Fibroblast of upper back skin (primary cell): ENCODE results near the gene DRG2.

Experiments used
- DNase-seq: peaks from one replicate; pipeline ENCODE4 v3.0.0-alpha.2; 2013

Gene DRG2

DNA sequence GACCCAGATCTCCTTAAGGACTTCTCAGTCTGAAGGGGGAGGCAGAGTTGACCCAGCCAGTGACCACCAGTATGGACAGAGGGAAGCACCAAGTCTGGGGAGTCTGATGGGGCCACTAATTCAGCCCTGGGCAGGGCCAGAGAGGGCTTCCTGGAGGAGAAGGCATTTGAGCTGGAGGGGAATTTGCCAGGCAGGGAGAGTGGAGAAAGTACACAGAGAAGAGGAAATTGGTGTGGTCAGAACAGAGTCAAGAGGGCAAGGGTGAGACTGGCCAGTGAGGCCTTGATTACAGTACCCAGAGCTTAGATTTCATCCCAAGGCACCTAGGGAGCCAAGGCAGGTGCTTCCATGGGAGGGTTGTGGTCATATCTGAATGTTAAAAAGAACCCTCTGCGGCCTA, 57.1 kb downstream of the DRG2 start:
- DNase-seq, result no peak

DNA sequence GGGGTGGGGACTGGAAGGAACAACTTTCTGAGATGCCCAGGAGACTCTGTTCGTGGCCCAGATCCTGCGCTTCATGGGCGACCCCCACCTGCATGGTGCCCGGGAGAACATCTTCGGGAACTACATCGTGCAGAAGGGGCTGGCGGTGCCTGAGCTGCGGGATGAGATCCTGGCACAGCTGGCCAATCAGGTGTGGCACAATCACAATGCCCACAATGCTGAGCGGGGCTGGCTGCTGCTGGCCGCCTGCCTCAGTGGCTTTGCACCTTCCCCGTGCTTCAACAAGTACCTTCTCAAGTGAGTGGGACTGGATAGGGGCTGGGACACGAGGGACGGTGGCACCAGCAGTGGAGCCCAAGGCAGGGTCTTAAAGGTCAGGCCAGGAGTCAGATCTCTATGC, 58.1 kb downstream of the DRG2 start:
- no peak for DNase-seq

DNA sequence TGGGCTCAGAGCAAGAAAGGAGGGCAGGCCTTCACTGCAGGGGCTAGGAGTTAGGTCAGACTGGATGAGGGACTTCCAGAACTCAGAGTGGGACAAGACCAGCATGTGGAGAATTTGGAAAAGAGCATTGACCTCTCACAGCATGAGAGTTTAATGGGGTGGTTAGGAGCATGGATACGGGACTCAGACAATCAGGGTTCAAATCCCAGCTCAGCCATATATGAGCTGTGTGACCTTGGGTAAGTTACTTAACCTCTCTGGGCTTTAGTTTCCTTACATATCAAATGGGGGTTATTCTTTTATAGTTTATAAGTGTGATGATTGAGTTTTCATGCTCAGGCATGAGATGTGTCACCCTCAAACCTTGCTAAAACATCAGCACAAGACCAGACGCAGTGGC, 58.5 kb downstream of the DRG2 start:
- DNase-seq, result no peak

- DNase-seq, result no peak
These were observed 59.2 kb downstream of the DRG2 start for GRCh38 chr17:18146980-18147379.

- DNase-seq, result no peak
These were observed 60.8 kb downstream of the DRG2 start for GRCh38 chr17:18148586-18148985.

GRCh38 chr17:18151290-18151689, 63.5 kb downstream of the DRG2 start:
- DNase-seq, result no peak

DNA sequence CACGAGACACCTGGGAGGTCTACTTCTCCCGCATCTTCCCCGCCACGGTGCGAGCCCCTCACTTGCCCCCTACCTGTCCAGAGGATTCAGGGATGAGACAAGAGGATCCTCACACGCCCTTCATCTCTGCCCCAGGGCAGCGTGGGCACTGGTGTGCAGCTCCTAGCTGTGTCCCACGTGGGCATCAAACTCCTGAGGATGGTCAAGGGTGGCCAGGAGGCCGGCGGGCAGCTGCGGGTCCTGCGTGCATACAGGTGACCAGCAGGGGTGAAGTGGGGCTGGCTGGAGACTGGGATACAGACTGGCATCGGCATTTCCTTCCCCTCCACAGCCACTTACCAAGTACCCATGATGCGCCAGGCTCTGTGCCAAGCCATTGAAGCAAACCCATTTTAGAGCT, 67.4 kb downstream of the DRG2 start:
- DNase-seq, result no peak

- DNase-seq, result no peak
These were observed 68.6 kb downstream of the DRG2 start for GRCh38 chr17:18156171-18156975.

- DNase-seq, result no peak
These were observed 69.2 kb downstream of the DRG2 start for GRCh38 chr17:18156976-18157280.
